Measurements from ENCODE around the gene COL18A1. TPM values are rescaled to one million over a fixed set of nuclear protein-coding genes. Genes with fewer than 3 reads are reported as not detected.

The COL18A1 gene
- total and polyA plus RNA-seq, 2 of the 8 experiments (the other 6 are each of a cell fraction or from before 2014, with no cell fraction given) = 145 to 201 TPM

DNA sequence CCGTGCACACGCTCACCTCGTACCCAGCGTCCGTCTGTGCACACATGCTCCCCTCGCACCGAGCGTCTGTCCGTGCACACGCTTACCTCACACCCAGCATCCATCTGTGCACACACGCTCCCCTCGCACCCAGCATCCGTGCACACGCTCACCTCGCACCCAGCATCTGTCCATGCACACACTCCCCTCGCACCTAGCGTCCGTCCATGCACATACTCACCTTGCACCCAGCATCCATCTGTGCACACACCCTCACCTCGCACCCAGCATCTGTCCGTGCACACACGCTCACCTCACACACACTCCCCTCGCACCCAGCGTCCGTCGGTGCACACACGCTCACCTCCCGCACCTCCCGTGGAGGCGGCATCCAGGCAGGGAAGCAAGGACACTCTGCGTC lies 24.4 kb upstream of the COL18A1 start:
- no peak overlapping the region for H3K23ac ChIP-seq (ENCODE audit: insufficient read length)
- DNase-seq (ENCODE audit: low read depth in 1 of 2, low spot score in 2 of 2) (no peak), FAIRE-seq (no peak)
- no peak overlapping the region for H4K8ac ChIP-seq (ENCODE audit: extremely low read depth, insufficient read depth, low read length)
- no peak overlapping the region for H3K27ac ChIP-seq (ENCODE audit: low read depth, low read length)
- H3K79me1 ChIP-seq (ENCODE audit: low read depth, low read length) = no peaks in the 10 kb centered on the region
- CTCF ChIA-PET (ENCODE audit: partially characterized antibody) = interaction anchor here (1.3 kb wide), 1 partner anchor 33 kb away, joined by 3 read pairs; no protein-coding TSS in a partner anchor
- H2BK12ac ChIP-seq (ENCODE audit: low read depth, low read length) = peak overlapping the region; percentile 97; the same call in 1 of the 2 replicates
- peak overlapping the region; percentile 40 for H2BK5ac ChIP-seq (ENCODE audit: low read depth, low read length)
- peaks cover 6 to 10% (median 7%) of the 10 kb centered on the region in 4 experiments for H3K4me1 ChIP-seq (replicated peaks in 1 of 4; ENCODE audit: control insufficient read depth in 3 of 4, insufficient read depth in 4 of 4, low read length in 3 of 4)
- no peaks in the 10 kb centered on the region; a peak in 1 of 7 replicates for H3K27me3 ChIP-seq (replicated peaks in 1 of 4; ENCODE audit: control insufficient read depth in 3 of 4, extremely low read depth in 1 of 4, insufficient read depth in 3 of 4, low read length in 3 of 4)
- no peaks in the 10 kb centered on the region for H3K79me2 ChIP-seq (ENCODE audit: control insufficient read depth in 1 of 2, insufficient read depth in 2 of 2, low read length in 2 of 2)
- H3K36me3 ChIP-seq (ENCODE audit: control insufficient read depth in 2 of 4, insufficient read depth in 4 of 4, low read length in 3 of 4) = no peaks in the 10 kb centered on the region
- no peak overlapping the region for H3K56ac ChIP-seq (replicated peaks; ENCODE audit: insufficient read length, low read depth, low read length)
- no peaks in the 10 kb centered on the region for H4K20me1 ChIP-seq (replicated peaks in 1 of 2; ENCODE audit: control insufficient read depth in 1 of 2, insufficient read depth in 2 of 2, low read length in 2 of 2)
- no peak overlapping the region for H2BK120ac ChIP-seq (replicated peaks; ENCODE audit: low read depth, low read length)
- WGBS, 2 experiments (ENCODE audit: extremely low coverage in 1 of 2, insufficient coverage in 1 of 2, insufficient read length in 1 of 2, insufficient replicate concordance in 2 of 2, low coverage in 1 of 2, low lambda C conversion rate in 2 of 2, missing lambda C conversion rate in 1 of 2) = 93% methylated on average over 25 of the region's 30 CpGs; no CpG with 5 or more reads in 1 of the 2 experiments
- peak overlapping the region; percentile 89; the same call in 1 of the 2 replicates for H2AK5ac ChIP-seq (ENCODE audit: low read depth, low read length)
- H3K9ac ChIP-seq (replicated peaks in 1 of 4; ENCODE audit: extremely low read depth in 1 of 4, low read depth in 3 of 4, low read length in 3 of 4) = no peak overlapping the region
- H3K18ac ChIP-seq (ENCODE audit: extremely low read depth, low read length) = no peak overlapping the region
- no peak overlapping the region for H2AFZ ChIP-seq (ENCODE audit: low read length)
- H4K5ac ChIP-seq (ENCODE audit: insufficient read length, low read depth, low read length) = no peak overlapping the region
- no peak overlapping the region for H3K14ac ChIP-seq (ENCODE audit: insufficient read length)
- peak overlapping the region; percentile 66 for H2BK15ac ChIP-seq (ENCODE audit: low read length)
- H3K9me3 ChIP-seq (ENCODE audit: insufficient read depth in 2 of 2, low read depth in 1 of 2, low read length in 1 of 2) = peaks cover 10 to 13% of the 10 kb centered on the region in 2 experiments; a peak in 3 of 4 replicates
- peak overlapping the region; percentile 8; the same call in 1 of the 2 replicates for H2BK20ac ChIP-seq (ENCODE audit: low read length)
- no peak overlapping the region for H3K4me2 ChIP-seq (ENCODE audit: insufficient read depth in 1 of 2, low read depth in 2 of 2, low read length in 2 of 2)
- H3K4me3 ChIP-seq (ENCODE audit: extremely low read depth in 1 of 4, insufficient read depth in 2 of 4, low read depth in 3 of 4, low read length in 4 of 4) = no peak overlapping the region
- POLR2A ChIA-PET (ENCODE audit: partially characterized antibody) = interaction anchor here (1.1 kb wide), 1 partner anchor 52 kb away, joined by 3 read pairs; no protein-coding TSS in a partner anchor
- peak overlapping the region; percentile 71 for H3K4ac ChIP-seq (replicated peaks; ENCODE audit: insufficient read length, low read depth, low read length)
- H3K23me2 ChIP-seq (ENCODE audit: low read depth, low read length) = no peaks in the 10 kb centered on the region
- H4K91ac ChIP-seq (replicated peaks; ENCODE audit: insufficient read length, low read length) = peak overlapping the region; percentile 86
- TF ChIP-seq SUZ12 (IDR thresholded peaks at IDR 0.05; ENCODE audit: low read length) (no peak), TCF12 (IDR thresholded peaks at IDR 0.05; ENCODE audit: low read depth, low read length) (no peak), E2F6 (IDR thresholded peaks at IDR 0.05) (no peak), RFX5 (IDR thresholded peaks at IDR 0.05; ENCODE audit: borderline replicate concordance, low read depth, low read length) (no peak), RBBP5 (IDR thresholded peaks at IDR 0.05; ENCODE audit: borderline replicate concordance, low read depth, low read length) (no peak), SIRT6 (IDR thresholded peaks at IDR 0.05; ENCODE audit: low read length) (no peak), EZH2 (IDR thresholded peaks at IDR 0.05; ENCODE audit: low read depth, low read length, severe bottlenecking) (no peak), CBX5 (IDR thresholded peaks at IDR 0.05; ENCODE audit: low read depth, low read length) (no peak), SP4 (IDR thresholded peaks at IDR 0.05; ENCODE audit: low read length) (no peak), RNF2 (IDR thresholded peaks at IDR 0.05; ENCODE audit: borderline replicate concordance, low read depth, low read length, missing control alignments, poor library complexity, severe bottlenecking) (no peak), SIN3A (conservative IDR thresholded peaks at IDR 0.05 in 1 of 2, IDR thresholded peaks at IDR 0.05 in 1 of 2; ENCODE audit: low read depth in 1 of 2, low read length in 2 of 2) (no peak), KDM4A (IDR thresholded peaks at IDR 0.05; ENCODE audit: low read depth, low read length, severe bottlenecking) (no peak)

Measured in H1 (cell line).